NCI-H2171 treated with DMSO at 0.1 percent for 48 hours (cell line): ENCODE data around the gene R3HDM4.
A peak's percentile ranks its signal among the peaks of the same experiment; 100 is the strongest.

ENCODE experiments used
- DNase-seq: peaks from one replicate; lab custom pipeline; 2025; lab: John Stamatoyannopoulos, UW

The R3HDM4 gene

GRCh38 chr19:912181-913079 is 589 bp downstream of the R3HDM4 start:
- DNase-seq, result no peak

GRCh38 chr19:911197-912033 is 1.6 kb downstream of the R3HDM4 start:
- DNase-seq, result no peak

- no peak for DNase-seq
Measured at GRCh38 chr19:907183-907853, 5.7 kb downstream of the R3HDM4 start.

- DNase-seq, result no peak
Measured at GRCh38 chr19:906480-906879, 6.5 kb downstream of the R3HDM4 start.

- DNase-seq, result no peak
Measured at GRCh38 chr19:904545-904944, 8.5 kb downstream of the R3HDM4 start.

- peak; percentile 31 for DNase-seq
Measured at GRCh38 chr19:903266-903797, 9.7 kb downstream of the R3HDM4 start.

GRCh38 chr19:902446-903226 is 10.4 kb downstream of the R3HDM4 start:
- no peak for DNase-seq

GRCh38 chr19:902093-902370 is 11.0 kb downstream of the R3HDM4 start:
- DNase-seq, result no peak

GRCh38 chr19:901216-902092 is 11.6 kb downstream of the R3HDM4 start:
- no peak for DNase-seq

GRCh38 chr19:900302-901111 is 12.5 kb downstream of the R3HDM4 start:
- DNase-seq, result peak; percentile 36

GRCh38 chr19:900043-900301 is 13.0 kb downstream of the R3HDM4 start:
- no peak for DNase-seq

- DNase-seq, result no peak
Measured at GRCh38 chr19:899336-900042, 13.5 kb downstream of the R3HDM4 start.

- peak; percentile 97 for DNase-seq
Measured at GRCh38 chr19:898663-899062, 14.4 kb downstream of the R3HDM4 start.

- no peak for DNase-seq
Measured at GRCh38 chr19:897442-898039, 15.5 kb downstream of the R3HDM4 start.

- DNase-seq, result no peak
Measured at GRCh38 chr19:896999-897398, 16.0 kb downstream of the R3HDM4 start.

GRCh38 chr19:896434-896833 is 16.6 kb downstream of the R3HDM4 start:
- no peak for DNase-seq

- peak; percentile 94 for DNase-seq
Measured at GRCh38 chr19:892894-893689, 19.9 kb downstream of the R3HDM4 start, which contains the start of the genes MED16 and RNU6-9. Gene MED16 (minus strand): TSS chr19:893187. CDS start chr19:891131, 2,056 bp downstream. Gene RNU6-9 (plus strand): TSS chr19:893484.
